T-helper 22 cell (primary cell): Measurements from ENCODE around the gene SEMA4C.
A peak's percentile ranks its signal among the peaks of the same experiment; 100 is the strongest.

Source experiments
- DNase-seq: peaks from one replicate; pipeline ENCODE4 v3.0.0-alpha.2; 2020; ENCODE audit warnings: low read depth

The SEMA4C gene

GRCh38 chr2:96881349-96882195, 11.7 kb upstream of the SEMA4C start:
- no peak for DNase-seq

- no peak for DNase-seq
Measured at GRCh38 chr2:96880891-96881273, 11.0 kb upstream of the SEMA4C start.

GRCh38 chr2:96879545-96880040, 9.7 kb upstream of the SEMA4C start:
- no peak for DNase-seq

- no peak for DNase-seq
Measured at GRCh38 chr2:96878796-96879544, 9.1 kb upstream of the SEMA4C start.

- DNase-seq = no peak
Measured at GRCh38 chr2:96878171-96878570, 8.3 kb upstream of the SEMA4C start.

- DNase-seq = no peak
Measured at GRCh38 chr2:96877631-96878092, 7.8 kb upstream of the SEMA4C start.

- DNase-seq = no peak
Measured at GRCh38 chr2:96877042-96877451, 7.2 kb upstream of the SEMA4C start.

- no peak for DNase-seq
Measured at GRCh38 chr2:96876269-96877041, 6.6 kb upstream of the SEMA4C start.

GRCh38 chr2:96875498-96876268, 5.8 kb upstream of the SEMA4C start:
- DNase-seq = no peak

GRCh38 chr2:96874198-96874831, 4.4 kb upstream of the SEMA4C start:
- DNase-seq = no peak

- no peak for DNase-seq
Measured at GRCh38 chr2:96873651-96874096, 3.8 kb upstream of the SEMA4C start.

GRCh38 chr2:96872591-96873349, 2.9 kb upstream of the SEMA4C start:
- no peak for DNase-seq

GRCh38 chr2:96870626-96871255, 861 bp upstream of the SEMA4C start:
- DNase-seq = peak; percentile 54

- no peak for DNase-seq
Measured at GRCh38 chr2:96869281-96869821, 529 bp downstream of the SEMA4C start.

- peak; percentile 44 for DNase-seq
Measured at GRCh38 chr2:96868555-96869280, 1.2 kb downstream of the SEMA4C start.

- DNase-seq = no peak
Measured at GRCh38 chr2:96867756-96868554, 1.9 kb downstream of the SEMA4C start.

GRCh38 chr2:96866986-96867755, 2.7 kb downstream of the SEMA4C start:
- no peak for DNase-seq
